B cell (primary cell): ENCODE results near the gene PAPPA.

Source experiments
- EZH2 ChIP-seq: IDR thresholded peaks from 2 replicates; pipeline ENCODE4 v1.6.1; 2012; ENCODE audit warnings: borderline replicate concordance, low read depth, mild to moderate bottlenecking, moderate library complexity, low read length; ENCODE audit not compliant: insufficient read depth, poor library complexity, severe bottlenecking
- TF ChIP-seq, protein P1 (sequence below): fragments of 200-600 bp; IDR thresholded peaks from one replicate; pipeline ENCODE4 v1.8.0; 2022; ENCODE audit warnings: antibody characterized with exemption, mild to moderate bottlenecking

DNA sequence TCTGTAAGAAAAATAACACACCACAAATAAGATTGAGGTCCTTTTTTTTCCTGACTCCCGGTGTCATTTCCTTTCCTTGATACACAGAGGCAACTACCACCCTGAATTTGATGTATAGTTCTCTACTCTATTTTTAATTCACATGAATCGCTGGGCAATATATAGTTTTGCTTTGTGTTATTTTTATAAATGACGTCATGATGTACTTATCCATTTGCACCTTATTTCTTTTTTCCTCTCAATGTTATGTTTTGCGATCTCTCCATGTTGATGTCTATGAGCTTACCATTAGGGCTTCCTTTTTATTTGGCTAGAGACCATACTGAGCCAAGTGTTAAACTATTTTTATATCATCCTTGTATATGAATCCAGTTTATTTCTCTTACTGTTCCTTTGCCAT, 175.9 kb downstream of the PAPPA start:
- TF ChIP-seq, protein P1, sequence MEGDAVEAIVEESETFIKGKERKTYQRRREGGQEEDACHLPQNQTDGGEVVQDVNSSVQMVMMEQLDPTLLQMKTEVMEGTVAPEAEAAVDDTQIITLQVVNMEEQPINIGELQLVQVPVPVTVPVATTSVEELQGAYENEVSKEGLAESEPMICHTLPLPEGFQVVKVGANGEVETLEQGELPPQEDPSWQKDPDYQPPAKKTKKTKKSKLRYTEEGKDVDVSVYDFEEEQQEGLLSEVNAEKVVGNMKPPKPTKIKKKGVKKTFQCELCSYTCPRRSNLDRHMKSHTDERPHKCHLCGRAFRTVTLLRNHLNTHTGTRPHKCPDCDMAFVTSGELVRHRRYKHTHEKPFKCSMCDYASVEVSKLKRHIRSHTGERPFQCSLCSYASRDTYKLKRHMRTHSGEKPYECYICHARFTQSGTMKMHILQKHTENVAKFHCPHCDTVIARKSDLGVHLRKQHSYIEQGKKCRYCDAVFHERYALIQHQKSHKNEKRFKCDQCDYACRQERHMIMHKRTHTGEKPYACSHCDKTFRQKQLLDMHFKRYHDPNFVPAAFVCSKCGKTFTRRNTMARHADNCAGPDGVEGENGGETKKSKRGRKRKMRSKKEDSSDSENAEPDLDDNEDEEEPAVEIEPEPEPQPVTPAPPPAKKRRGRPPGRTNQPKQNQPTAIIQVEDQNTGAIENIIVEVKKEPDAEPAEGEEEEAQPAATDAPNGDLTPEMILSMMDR: no peak
- TF ChIP-seq EZH2: no peak
